HepG2 (cell line): ENCODE data around the gene HABP4. TPM values are rescaled to one million over a fixed set of nuclear protein-coding genes. Genes with fewer than 3 reads are reported as not detected.

Experiments
- ASH2L ChIP-seq: fragments of 300-600, 200-600 bp; sonication (generic); IDR thresholded peaks from 2 replicates; pipeline ENCODE4 v1.7.0; 2017; ENCODE audit warnings: low read depth, mild to moderate bottlenecking, moderate library complexity, mixed read lengths, low read length; ENCODE audit not compliant: insufficient read length
- DNMT1 ChIP-seq: sonication (generic); formaldehyde crosslinking; IDR thresholded peaks from 2 replicates; pipeline ENCODE4 v1.5.1; 2020; ENCODE audit warnings: mild to moderate bottlenecking, missing genetic modification reagents
- FOXA3 ChIP-seq: IDR thresholded peaks from 2 replicates; pipeline ENCODE4 v1.6.1; 2016; ENCODE audit warnings: missing genetic modification reagents, missing compliant biosample characterization
- HOXA3 ChIP-seq: sonication (generic); formaldehyde crosslinking; IDR thresholded peaks from 2 replicates; pipeline ENCODE4 v1.5.0; 2020; ENCODE audit warnings: missing genetic modification reagents
- KDM2A ChIP-seq: sonication (generic); formaldehyde crosslinking; IDR thresholded peaks from 2 replicates; pipeline ENCODE4 v1.4.0; 2020; ENCODE audit warnings: low read depth, missing genetic modification reagents, borderline replicate concordance
- KLF11 ChIP-seq: IDR thresholded peaks from 2 replicates; pipeline ENCODE4 v1.6.1; 2016; ENCODE audit warnings: missing compliant biosample characterization
- MIER2 ChIP-seq: IDR thresholded peaks from 2 replicates; pipeline ENCODE4 v1.6.1; 2016; ENCODE audit warnings: missing biosample characterization, missing genetic modification reagents
- PCBP1 ChIP-seq: fragments of 200-400 bp; formaldehyde crosslinking; IDR thresholded peaks from 2 replicates; pipeline ENCODE4 v1.6.1; 2017; ENCODE audit warnings: mild to moderate bottlenecking, low read depth, low read length, borderline replicate concordance
- PLRG1 ChIP-seq: fragments of 450-650 bp; conservative IDR thresholded peaks from 2 replicates; pipeline ENCODE4 v1.6.1; 2016
- REST ChIP-seq, 2 experiments: IDR thresholded peaks; 2 replicates each; pipeline ENCODE4 v1.6.1; 2011 to 2012; ENCODE audit warnings: low read length in 2 of 2, borderline replicate concordance in 1 of 2, low read depth in 1 of 2, mild to moderate bottlenecking in 1 of 2, moderate library complexity in 1 of 2
- TCF7 ChIP-seq: sonication (generic); IDR thresholded peaks from 2 replicates; pipeline ENCODE4 v1.6.1; 2016; ENCODE audit warnings: antibody characterized with exemption, low read depth
- TFAP4 ChIP-seq: sonication (generic); IDR thresholded peaks from 2 replicates; pipeline ENCODE4 v1.6.1; 2016; ENCODE audit warnings: low read depth, borderline replicate concordance
- YY1 ChIP-seq: IDR thresholded peaks from 2 replicates; pipeline ENCODE4 v1.6.1; 2011; ENCODE audit warnings: low read length, low read depth, moderate library complexity, mild to moderate bottlenecking; ENCODE audit not compliant: insufficient read depth, insufficient replicate concordance
- ZNF33A ChIP-seq: sonication (generic); formaldehyde crosslinking; IDR thresholded peaks from 2 replicates; pipeline ENCODE4 v1.5.1; 2020; ENCODE audit warnings: missing genetic modification reagents, mild to moderate bottlenecking, moderate library complexity, borderline replicate concordance
- ZNF362 ChIP-seq: sonication (generic); formaldehyde crosslinking; IDR thresholded peaks from 2 replicates; pipeline ENCODE4 v1.4.0; 2020; ENCODE audit warnings: missing genetic modification reagents, mild to moderate bottlenecking, borderline replicate concordance
- ZNF446 ChIP-seq: sonication (generic); formaldehyde crosslinking; IDR thresholded peaks from 2 replicates; pipeline ENCODE4 v1.5.0; 2020; ENCODE audit warnings: mild to moderate bottlenecking, missing genetic modification reagents
- ZNF598 ChIP-seq: sonication (generic); formaldehyde crosslinking; IDR thresholded peaks from 2 replicates; pipeline ENCODE4 v1.5.1; 2020; ENCODE audit warnings: mild to moderate bottlenecking, missing genetic modification reagents, borderline replicate concordance
- polyA plus RNA-seq, 8 experiments: library from polyadenylated mRNA; depleted of rRNA in 3 of 8; stranded (reverse) in 7 of 8; unstranded in 1 of 8; fragments of >200 nt; fragmentation: Illumina TruSeq in 4 of 8; extraction: Trizol in 4 of 8; gene quantifications; 2 replicates each; pipeline versions ENCODE4 v1.2.1 to v1.2.3, GENCODE V29; 2011 to 2016; ENCODE audit warnings: low read depth in 4 of 8, missing spikeins in 1 of 8, mixed read lengths in 1 of 8; ENCODE audit not compliant: insufficient read depth in 1 of 8
- total RNA-seq, 5 experiments: library from RNA; depleted of rRNA; stranded (reverse); fragments of >200 nt; fragmentation: Illumina TruSeq; extraction: Trizol; gene quantifications; 2 replicates each; pipeline ENCODE4 v1.2.3, GENCODE V29; 2016; ENCODE audit warnings: low read depth in 1 of 5
- TF ChIP-seq, protein P1 (sequence below): conservative IDR thresholded peaks from 2 replicates; pipeline ENCODE4 v1.6.1; 2018; ENCODE audit warnings: missing genetic modification reagents
- TF ChIP-seq, protein P2 (sequence below): sonication (generic); formaldehyde crosslinking; IDR thresholded peaks from 2 replicates; pipeline ENCODE4 v1.4.0; 2020; ENCODE audit warnings: missing genetic modification reagents, borderline replicate concordance
- TF ChIP-seq, protein P3 (sequence below): sonication (generic); formaldehyde crosslinking; IDR thresholded peaks from 2 replicates; pipeline ENCODE4 v1.5.1; 2020; ENCODE audit warnings: missing genetic modification reagents, mild to moderate bottlenecking, borderline replicate concordance

The HABP4 gene
- total and polyA plus RNA-seq, 2 of the 13 experiments (the other 11 are each of a cell fraction or from before 2014, with no cell fraction given), result 14.3 to 26.6 TPM

DNA sequence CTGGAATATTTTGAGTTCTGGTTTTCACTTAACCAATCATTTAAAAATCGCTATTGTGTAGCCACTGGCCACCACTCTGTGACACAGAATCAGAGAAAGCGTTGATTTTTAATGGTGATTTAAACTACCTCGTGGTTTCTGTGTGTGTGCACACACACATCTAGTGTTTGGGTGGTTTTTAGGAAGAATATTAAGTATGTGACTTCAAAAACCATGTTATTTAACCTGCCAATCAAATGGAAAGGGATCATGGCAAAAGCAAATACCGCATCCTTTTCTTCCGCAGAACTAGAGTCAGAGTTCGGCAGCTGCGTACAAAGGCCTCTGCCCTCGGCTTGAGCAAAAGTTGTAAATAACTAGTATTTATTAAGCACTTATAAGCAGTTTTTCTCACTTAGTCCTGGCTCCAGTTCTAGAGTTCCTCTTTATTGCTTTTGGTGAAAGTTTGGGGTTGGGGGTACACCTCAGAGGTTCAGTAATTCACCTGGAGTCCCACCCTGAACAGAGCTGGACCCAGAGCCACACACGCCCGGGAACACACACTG, 40.6 kb downstream of the HABP4 start (continued):
- TF ChIP-seq REST (IDR thresholded peaks at IDR 0.05; ENCODE audit: borderline replicate concordance in 1 of 2, low read depth in 1 of 2, low read length in 2 of 2) (no peak), KDM2A (no peak), ZNF362 (CRISPR knock-in tag) (no peak), ZNF598 (CRISPR knock-in tag) (no peak), DNMT1 (CRISPR knock-in tag) (no peak), TCF7 (peak; percentile 88), ZNF33A (no peak), ZNF446 (no peak), YY1 (no peak), FOXA3 (CRISPR knock-in tag) (peak; percentile 68), KLF11 (CRISPR knock-in tag) (no peak), MIER2 (CRISPR knock-in tag) (no peak), PCBP1 (no peak), HOXA3 (no peak), TFAP4 (no peak; the same call in 1 of the 2 replicates), PLRG1 (no peak), ASH2L (peak; percentile 83)
- TF ChIP-seq, protein P1, sequence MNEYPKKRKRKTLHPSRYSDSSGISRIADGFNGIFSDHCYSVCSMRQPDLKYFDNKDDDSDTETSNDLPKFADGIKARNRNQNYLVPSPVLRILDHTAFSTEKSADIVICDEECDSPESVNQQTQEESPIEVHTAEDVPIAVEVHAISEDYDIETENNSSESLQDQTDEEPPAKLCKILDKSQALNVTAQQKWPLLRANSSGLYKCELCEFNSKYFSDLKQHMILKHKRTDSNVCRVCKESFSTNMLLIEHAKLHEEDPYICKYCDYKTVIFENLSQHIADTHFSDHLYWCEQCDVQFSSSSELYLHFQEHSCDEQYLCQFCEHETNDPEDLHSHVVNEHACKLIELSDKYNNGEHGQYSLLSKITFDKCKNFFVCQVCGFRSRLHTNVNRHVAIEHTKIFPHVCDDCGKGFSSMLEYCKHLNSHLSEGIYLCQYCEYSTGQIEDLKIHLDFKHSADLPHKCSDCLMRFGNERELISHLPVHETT, result no peak
- TF ChIP-seq, protein P2, sequence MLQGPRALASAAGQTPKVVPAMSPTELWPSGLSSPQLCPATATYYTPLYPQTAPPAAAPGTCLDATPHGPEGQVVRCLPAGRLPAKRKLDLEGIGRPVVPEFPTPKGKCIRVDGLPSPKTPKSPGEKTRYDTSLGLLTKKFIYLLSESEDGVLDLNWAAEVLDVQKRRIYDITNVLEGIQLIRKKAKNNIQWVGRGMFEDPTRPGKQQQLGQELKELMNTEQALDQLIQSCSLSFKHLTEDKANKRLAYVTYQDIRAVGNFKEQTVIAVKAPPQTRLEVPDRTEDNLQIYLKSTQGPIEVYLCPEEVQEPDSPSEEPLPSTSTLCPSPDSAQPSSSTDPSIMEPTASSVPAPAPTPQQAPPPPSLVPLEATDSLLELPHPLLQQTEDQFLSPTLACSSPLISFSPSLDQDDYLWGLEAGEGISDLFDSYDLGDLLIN (CRISPR knock-in tag), result no peak
- TF ChIP-seq, protein P3, sequence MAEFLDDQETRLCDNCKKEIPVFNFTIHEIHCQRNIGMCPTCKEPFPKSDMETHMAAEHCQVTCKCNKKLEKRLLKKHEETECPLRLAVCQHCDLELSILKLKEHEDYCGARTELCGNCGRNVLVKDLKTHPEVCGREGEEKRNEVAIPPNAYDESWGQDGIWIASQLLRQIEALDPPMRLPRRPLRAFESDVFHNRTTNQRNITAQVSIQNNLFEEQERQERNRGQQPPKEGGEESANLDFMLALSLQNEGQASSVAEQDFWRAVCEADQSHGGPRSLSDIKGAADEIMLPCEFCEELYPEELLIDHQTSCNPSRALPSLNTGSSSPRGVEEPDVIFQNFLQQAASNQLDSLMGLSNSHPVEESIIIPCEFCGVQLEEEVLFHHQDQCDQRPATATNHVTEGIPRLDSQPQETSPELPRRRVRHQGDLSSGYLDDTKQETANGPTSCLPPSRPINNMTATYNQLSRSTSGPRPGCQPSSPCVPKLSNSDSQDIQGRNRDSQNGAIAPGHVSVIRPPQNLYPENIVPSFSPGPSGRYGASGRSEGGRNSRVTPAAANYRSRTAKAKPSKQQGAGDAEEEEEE (CRISPR knock-in tag), result no peak
